HepG2 (cell line): Measurements from ENCODE around the gene RSPH10B.
"Not testable (repeated sequence)": the region's sequence is repeated elsewhere in the genome, so short reads cannot be mapped to it uniquely, and the experiment has no call there.

Experiments used
- BRD4 ChIP-seq: sonication (generic); formaldehyde crosslinking; IDR thresholded peaks from 2 replicates; pipeline ENCODE4 v1.4.0; 2020; ENCODE audit warnings: missing genetic modification reagents
- CTCF ChIP-seq: sonication (generic); formaldehyde crosslinking; IDR thresholded peaks from 2 replicates; pipeline ENCODE4 v1.5.0; 2020; ENCODE audit warnings: mild to moderate bottlenecking, missing genetic modification reagents, moderate library complexity
- FLYWCH1 ChIP-seq: sonication (generic); formaldehyde crosslinking; IDR thresholded peaks from 2 replicates; pipeline ENCODE4 v1.8.1; 2023; ENCODE audit warnings: mild to moderate bottlenecking, missing genetic modification reagents
- HOMEZ ChIP-seq: IDR thresholded peaks from 2 replicates; pipeline ENCODE4 v1.6.1; 2016; ENCODE audit warnings: low read depth
- JUNB ChIP-seq: sonication (generic); formaldehyde crosslinking; IDR thresholded peaks from 2 replicates; pipeline ENCODE4 v1.8.0; 2022; ENCODE audit warnings: missing genetic modification reagents, mild to moderate bottlenecking, borderline replicate concordance
- KLF16 ChIP-seq, 2 experiments: sonication (generic) in 1 of 2; formaldehyde crosslinking in 1 of 2; IDR thresholded peaks; 2 replicates each; pipeline versions ENCODE4 v1.6.1 to v1.8.0; 2016 to 2023; ENCODE audit warnings: missing genetic modification reagents in 2 of 2, missing compliant biosample characterization in 1 of 2
- MNT ChIP-seq: fragments of 450-650 bp; IDR thresholded peaks from 2 replicates; pipeline ENCODE4 v1.6.1; 2016
- PREB ChIP-seq: sonication (generic); formaldehyde crosslinking; IDR thresholded peaks from 2 replicates; pipeline ENCODE4 v1.4.0; 2020; ENCODE audit warnings: missing genetic modification reagents
- STAT5B ChIP-seq: sonication (generic); formaldehyde crosslinking; IDR thresholded peaks from 2 replicates; pipeline ENCODE4 v1.4.0; 2020; ENCODE audit warnings: missing genetic modification reagents
- U2AF1 ChIP-seq: fragments of 200-400 bp; formaldehyde crosslinking; optimal IDR thresholded peaks from 2 replicates; pipeline ENCODE3; 2017; ENCODE audit warnings: mild to moderate bottlenecking, low read depth, low read length
- ZBTB2 ChIP-seq: sonication (generic); formaldehyde crosslinking; IDR thresholded peaks from 2 replicates; pipeline ENCODE4 v1.8.0; 2022; ENCODE audit warnings: low read depth, missing genetic modification reagents
- ZNF362 ChIP-seq: sonication (generic); formaldehyde crosslinking; IDR thresholded peaks from 2 replicates; pipeline ENCODE4 v1.4.0; 2020; ENCODE audit warnings: missing genetic modification reagents, mild to moderate bottlenecking, borderline replicate concordance
- ZNF670 ChIP-seq: sonication (generic); formaldehyde crosslinking; IDR thresholded peaks from 2 replicates; pipeline ENCODE4 v1.8.0; 2022; ENCODE audit warnings: mild to moderate bottlenecking, missing genetic modification reagents, borderline replicate concordance
- ZNF850 ChIP-seq: sonication (generic); formaldehyde crosslinking; conservative IDR thresholded peaks from 2 replicates; pipeline ENCODE4 v1.9.0; 2021; ENCODE audit warnings: mild to moderate bottlenecking, missing genetic modification reagents

GRCh38 chr7:5973580-5973979, 3.1 kb upstream of the RSPH10B start:
- not testable (repeated sequence) for TF ChIP-seq STAT5B (CRISPR knock-in tag); CTCF (CRISPR knock-in tag); ZNF850; KLF16 (CRISPR knock-in tag; IDR thresholded peaks at IDR 0.05); ZNF670; ZBTB2 (CRISPR knock-in tag); HOMEZ; U2AF1; BRD4 (CRISPR knock-in tag); ZNF362 (CRISPR knock-in tag); MNT; JUNB; FLYWCH1 (CRISPR knock-in tag); PREB
